Stimulated activated CD4-positive, alpha-beta T cell treated with anti-CD3 and anti-CD28 coated beads, Interleukin-12 subunit alpha, Interleukin-12 subunit beta, amount 100 ng/mL, for 4 hours (primary cell): ENCODE results near the gene ASTN2.
"Not testable (repeated sequence)": the region's sequence is repeated elsewhere in the genome, so short reads cannot be mapped to it uniquely, and the experiment has no call there.

Source experiments
- DNase-seq: peaks from one replicate; pipeline ENCODE4 v3.0.0-alpha.2; 2020

Gene ASTN2

GRCh38 chr9:116842658-116843057, 572.2 kb downstream of the ASTN2 start:
- no peak for DNase-seq

- not testable (repeated sequence) for DNase-seq
Observed at GRCh38 chr9:116838468-116838867, 576.4 kb downstream of the ASTN2 start.

GRCh38 chr9:116837018-116837989, 577.6 kb downstream of the ASTN2 start:
- DNase-seq = no peak

- DNase-seq = not testable (repeated sequence)
Observed at GRCh38 chr9:116830321-116830720, 584.5 kb downstream of the ASTN2 start.

GRCh38 chr9:116821633-116822229, 593.1 kb downstream of the ASTN2 start:
- no peak for DNase-seq

- no peak for DNase-seq
Observed at GRCh38 chr9:116819116-116819515, 595.7 kb downstream of the ASTN2 start.

- no peak for DNase-seq
Observed at GRCh38 chr9:116817762-116818161, 597.1 kb downstream of the ASTN2 start.

- no peak for DNase-seq
Observed at GRCh38 chr9:116816484-116816883, 598.4 kb downstream of the ASTN2 start.

GRCh38 chr9:116815835-116816234, 599.0 kb downstream of the ASTN2 start:
- no peak for DNase-seq

GRCh38 chr9:116813031-116813300, 601.9 kb downstream of the ASTN2 start:
- no peak for DNase-seq

- DNase-seq = no peak
Observed at GRCh38 chr9:116812231-116813030, 602.4 kb downstream of the ASTN2 start.

GRCh38 chr9:116809656-116810055, 605.2 kb downstream of the ASTN2 start:
- no peak for DNase-seq

- no peak for DNase-seq
Observed at GRCh38 chr9:116806075-116806474, 608.8 kb downstream of the ASTN2 start.

GRCh38 chr9:116800885-116801284, 614.0 kb downstream of the ASTN2 start:
- DNase-seq = no peak

GRCh38 chr9:116800074-116800473, 614.8 kb downstream of the ASTN2 start:
- DNase-seq = no peak

- no peak for DNase-seq
Observed at GRCh38 chr9:116798521-116798920, 616.3 kb downstream of the ASTN2 start.

- no peak for DNase-seq
Observed at GRCh38 chr9:116797276-116797675, 617.6 kb downstream of the ASTN2 start.

GRCh38 chr9:116796669-116797068, 618.2 kb downstream of the ASTN2 start:
- no peak for DNase-seq

GRCh38 chr9:116795821-116796220, 619.0 kb downstream of the ASTN2 start:
- DNase-seq = no peak

GRCh38 chr9:116792271-116792670, 622.6 kb downstream of the ASTN2 start:
- no peak for DNase-seq

GRCh38 chr9:116791326-116791725, 623.5 kb downstream of the ASTN2 start:
- no peak for DNase-seq

GRCh38 chr9:116789081-116789480, 625.8 kb downstream of the ASTN2 start:
- DNase-seq = no peak

- DNase-seq = no peak
Observed at GRCh38 chr9:116786737-116787136, 628.1 kb downstream of the ASTN2 start.

GRCh38 chr9:116777116-116777515, 637.7 kb downstream of the ASTN2 start:
- DNase-seq = no peak
